HG03457 (cell line): ENCODE data around the gene SERPINA6.
"Not testable (repeated sequence)": the region's sequence is repeated elsewhere in the genome, so short reads cannot be mapped to it uniquely, and the experiment has no call there.

Source experiments
- ATAC-seq: cut with Tn5 transposase; IDR thresholded peaks from one replicate; pipeline ENCODE4 v1.9.1; 2021; ENCODE audit warnings: moderate number of reproducible peaks; ENCODE audit not compliant: unreplicated experiment

The SERPINA6 gene, protein sequence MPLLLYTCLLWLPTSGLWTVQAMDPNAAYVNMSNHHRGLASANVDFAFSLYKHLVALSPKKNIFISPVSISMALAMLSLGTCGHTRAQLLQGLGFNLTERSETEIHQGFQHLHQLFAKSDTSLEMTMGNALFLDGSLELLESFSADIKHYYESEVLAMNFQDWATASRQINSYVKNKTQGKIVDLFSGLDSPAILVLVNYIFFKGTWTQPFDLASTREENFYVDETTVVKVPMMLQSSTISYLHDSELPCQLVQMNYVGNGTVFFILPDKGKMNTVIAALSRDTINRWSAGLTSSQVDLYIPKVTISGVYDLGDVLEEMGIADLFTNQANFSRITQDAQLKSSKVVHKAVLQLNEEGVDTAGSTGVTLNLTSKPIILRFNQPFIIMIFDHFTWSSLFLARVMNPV

GRCh38 chr14:94322648-94323570 lies at the start of gene SERPINA6:
Gene SERPINA6, minus strand, starts transcription at chr14:94323336. Its CDS starts 8,688 bp downstream, at chr14:94314648.
- ATAC-seq: no peak

DNA sequence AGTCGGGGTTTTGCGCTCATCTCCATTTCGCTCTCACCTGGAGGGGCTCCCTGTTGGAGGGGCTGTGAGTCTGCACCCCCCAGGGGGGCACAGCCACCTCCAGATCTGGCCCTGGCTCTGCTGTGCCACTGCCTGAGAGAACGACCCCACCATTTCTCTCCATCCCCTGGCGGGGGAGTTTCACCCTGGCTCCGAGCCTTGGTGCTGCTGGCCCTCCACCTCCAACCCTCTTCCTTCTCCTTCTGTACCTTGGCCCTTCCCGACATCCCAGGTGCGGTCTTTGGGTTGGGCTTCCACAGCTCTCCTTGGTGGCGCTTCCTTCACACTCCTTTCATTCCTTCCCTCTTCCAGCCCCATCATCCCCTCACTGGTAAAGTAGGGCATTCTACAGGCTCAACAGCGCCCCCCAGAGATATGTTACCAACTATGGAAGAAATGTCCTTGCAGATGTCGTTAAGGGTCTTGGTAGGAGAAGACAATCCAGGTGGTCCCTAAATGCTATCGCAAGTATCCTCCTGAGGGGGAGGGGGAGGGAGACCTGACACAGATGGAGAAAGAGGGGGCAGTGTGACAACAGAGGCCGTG lies 49.0 kb upstream of the SERPINA6 start:
- no peak for ATAC-seq

DNA sequence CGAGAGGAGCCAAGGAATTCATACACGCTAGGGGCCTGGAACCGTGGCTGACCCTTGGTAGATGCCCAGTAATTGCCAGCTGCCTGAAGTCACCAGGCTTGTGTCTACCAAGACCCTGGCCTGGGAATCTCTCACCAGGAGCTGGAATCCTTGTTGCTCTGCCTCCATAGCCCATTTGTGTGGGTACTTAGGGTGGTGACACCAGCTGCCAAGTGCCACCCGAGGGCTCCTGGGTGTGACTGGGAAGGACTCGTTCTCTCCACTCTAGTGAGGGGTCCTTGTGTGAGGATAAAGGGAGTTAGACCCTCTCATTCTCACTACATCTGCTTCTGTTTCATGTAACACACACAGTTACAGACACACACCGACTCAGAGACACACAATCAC lies 47.4 kb upstream of the SERPINA6 start:
- no peak for ATAC-seq

DNA sequence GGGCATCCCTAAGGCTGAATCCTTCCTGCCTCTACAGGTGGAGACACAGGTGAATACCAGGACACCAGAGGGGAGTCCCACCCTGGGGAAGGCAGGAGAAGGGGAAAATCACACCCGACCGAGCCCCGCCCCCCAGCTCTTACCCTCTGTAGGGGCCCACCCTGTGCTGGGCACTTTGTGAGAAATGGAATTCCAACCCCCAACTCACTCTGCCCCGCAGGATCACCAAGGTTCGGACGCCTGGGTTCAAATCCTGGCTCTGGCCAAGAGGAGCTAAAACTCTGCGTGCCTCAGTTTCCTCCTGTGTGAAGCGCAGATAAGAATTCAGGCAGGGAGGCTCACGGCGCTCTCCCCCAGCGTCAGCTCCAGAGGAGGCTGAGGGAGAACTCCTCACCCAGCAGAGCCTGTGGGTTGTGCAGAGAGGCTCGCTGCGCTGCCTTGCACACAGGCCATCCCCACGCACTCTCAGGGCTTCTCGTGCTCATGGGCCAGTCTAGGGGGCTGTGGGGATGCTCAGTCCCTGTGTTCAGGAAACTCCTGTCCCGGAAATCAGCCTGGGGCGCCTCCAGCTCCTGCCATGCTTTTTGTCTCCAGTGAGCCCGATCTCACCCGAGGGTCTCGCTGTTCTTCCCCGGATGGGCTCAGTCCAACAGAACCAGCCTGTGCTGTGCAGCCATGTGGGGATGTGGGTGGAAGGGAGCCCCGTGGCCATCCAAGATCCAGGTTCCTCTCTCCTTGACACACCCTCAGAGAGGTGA lies 46.8 kb upstream of the SERPINA6 start:
- not testable (repeated sequence) for ATAC-seq

GRCh38 chr14:94368956-94369355 lies 45.8 kb upstream of the SERPINA6 start:
- ATAC-seq: no peak

DNA sequence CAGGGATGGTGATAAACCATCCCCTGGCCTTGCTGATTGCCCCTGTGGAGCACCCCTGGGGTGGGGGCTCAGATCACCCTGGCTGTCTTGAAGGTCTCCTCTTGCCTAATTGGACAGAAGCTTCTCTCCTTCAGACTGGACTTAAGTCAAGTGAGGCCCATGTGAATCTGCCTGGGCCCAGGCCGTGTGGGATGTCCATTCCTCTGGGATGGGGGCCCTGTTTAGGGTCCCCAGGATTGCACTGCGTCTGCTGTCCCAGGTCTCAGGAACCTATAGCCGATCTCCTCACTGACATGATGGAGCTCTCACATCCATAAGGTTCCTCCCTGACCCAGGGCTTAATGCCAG lies 45.1 kb upstream of the SERPINA6 start:
- ATAC-seq: no peak

DNA sequence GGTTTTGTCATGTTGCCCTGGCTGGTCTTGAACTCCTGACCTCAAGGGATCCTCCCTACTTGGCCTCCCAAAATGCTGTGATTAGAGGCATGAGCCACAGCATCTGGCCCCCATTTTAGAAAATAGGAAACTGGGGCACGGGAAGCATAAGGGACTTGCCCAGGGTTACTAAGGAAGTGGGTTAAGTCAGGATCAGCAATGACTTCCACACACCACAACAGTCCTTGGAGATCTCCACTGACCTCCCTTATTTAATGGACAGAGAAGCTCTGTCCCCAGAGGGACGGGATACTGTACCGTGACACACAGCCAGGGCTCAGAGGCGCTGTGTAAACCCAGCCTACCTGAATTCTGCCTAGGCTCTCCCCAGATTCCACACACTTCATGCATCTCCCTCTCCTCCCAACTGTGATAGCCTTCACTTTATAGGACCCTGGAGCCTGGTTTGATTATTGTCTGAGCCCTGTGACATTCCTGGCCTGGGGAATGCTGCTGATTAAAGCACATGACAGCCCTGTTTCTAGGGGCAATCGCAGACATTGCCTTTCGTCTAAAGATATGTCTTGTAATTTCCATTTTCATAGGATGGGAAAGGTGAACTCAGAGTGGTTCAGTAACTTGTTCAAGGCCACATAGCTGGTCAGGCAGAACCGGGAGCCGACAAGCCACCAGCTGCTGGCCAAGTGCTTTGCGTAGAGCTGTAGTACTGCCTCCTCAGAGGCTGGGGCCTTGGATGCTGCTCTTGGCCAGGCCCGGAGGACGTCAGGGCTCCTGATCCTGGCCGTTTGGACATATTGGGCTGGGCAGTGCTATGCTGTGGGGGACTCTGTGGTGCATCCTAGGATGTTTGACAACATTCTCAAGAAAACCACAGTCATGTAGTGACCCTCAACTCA lies 44.5 kb upstream of the SERPINA6 start:
- ATAC-seq: no peak

DNA sequence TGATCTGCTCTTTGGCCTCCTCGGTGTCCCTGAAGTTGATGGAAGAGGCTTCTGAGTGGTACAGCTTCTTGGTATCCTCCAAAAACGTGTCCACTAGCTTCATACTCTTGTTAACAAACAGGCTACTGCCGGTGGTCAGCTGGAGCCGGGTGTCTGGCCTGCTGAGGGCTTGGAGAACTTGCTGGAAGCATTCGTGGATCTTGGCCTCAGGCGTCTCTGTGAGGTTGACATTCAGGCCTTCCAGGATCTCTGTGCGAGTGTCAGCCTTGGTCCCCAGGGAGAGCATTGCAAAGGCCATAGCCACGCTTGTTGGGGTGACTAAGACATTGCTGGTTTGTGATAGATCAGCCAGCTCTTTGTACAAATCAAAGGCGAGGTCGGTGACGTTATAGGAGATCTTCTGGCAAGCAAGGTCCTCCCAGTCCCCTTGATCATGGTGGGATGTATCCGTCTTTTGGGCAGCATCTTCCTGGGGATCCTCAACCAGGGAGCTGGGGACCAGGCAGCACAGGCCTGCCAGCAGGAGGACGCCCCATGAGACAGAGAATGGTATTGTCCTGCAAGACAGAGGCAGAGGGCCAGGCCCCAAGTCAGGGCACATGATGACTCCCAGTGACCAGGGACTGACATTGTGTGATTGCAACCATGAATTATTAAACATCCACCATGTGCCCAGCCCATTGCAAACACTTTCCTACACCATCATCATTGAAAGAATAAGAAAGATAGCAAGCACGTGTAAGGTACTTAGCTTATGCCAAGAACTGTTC lies 43.2 kb upstream of the SERPINA6 start, which contains the start of gene SERPINA2:
TSS of gene SERPINA2 (minus strand) at position 553 of the 770 bp plus-strand sequence.
- no peak for ATAC-seq

DNA sequence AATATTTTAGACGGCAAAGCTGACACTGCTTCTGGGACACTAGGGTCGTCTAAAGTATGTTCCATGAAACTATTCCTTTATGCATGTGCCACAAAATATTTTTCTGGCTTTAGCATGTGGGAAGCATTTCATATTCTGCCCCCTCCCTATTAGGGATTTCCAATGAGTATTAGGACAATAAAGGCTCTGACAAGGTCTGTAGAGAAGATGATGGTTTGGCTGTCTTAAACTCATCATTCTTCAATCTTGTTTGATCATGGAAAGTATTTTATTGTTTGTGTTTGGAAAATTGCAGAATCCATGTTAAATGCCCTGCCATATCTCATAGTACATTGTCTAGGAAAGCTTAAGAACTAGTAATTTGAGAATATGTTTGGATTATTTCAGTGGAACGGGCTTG lies 42.5 kb upstream of the SERPINA6 start:
- no peak for ATAC-seq

DNA sequence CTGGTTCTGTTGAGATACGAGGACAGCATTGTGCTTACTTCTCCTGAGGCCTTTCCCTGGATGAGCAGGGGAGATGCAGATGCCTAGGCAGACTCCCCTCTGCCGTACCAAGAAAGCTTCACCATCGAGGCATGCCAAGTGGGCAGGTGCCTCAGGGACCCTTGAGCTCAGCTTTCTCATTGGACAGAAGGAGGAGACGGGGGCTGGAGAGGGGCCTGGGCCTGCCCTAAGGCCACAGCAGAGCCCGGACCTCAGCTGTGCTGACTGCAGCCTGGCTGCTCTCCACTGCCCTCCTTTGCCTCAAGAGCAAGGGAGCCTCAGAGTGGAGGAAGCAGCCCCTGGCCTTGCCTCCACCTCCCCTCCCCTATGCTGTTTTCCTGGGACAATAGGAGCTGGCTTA lies 41.8 kb upstream of the SERPINA6 start:
- ATAC-seq: no peak

DNA sequence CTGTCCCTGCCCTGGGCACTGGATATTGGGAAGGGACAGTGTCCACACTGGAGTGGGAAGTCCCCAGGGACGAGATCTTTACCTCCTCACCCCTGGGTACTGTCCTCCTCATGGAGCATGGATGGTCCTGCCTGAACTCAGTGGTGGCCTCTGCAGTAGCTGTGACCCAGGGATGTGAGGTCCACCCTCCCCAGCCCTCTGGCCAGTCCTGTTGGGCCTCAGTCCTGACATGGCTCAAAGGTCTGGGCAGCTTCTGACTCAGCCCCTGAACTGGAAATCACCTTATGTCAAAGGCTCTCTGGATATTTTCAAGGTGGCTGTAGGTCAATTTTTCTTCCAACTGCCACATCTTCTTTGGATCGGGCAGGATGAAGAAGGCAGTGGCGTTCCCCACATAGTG lies 40.9 kb upstream of the SERPINA6 start:
- ATAC-seq: no peak

GRCh38 chr14:94363151-94363624 lies 40.1 kb upstream of the SERPINA6 start:
- ATAC-seq: no peak

- ATAC-seq: no peak
Observed at GRCh38 chr14:94362614-94363133, 39.5 kb upstream of the SERPINA6 start.

DNA sequence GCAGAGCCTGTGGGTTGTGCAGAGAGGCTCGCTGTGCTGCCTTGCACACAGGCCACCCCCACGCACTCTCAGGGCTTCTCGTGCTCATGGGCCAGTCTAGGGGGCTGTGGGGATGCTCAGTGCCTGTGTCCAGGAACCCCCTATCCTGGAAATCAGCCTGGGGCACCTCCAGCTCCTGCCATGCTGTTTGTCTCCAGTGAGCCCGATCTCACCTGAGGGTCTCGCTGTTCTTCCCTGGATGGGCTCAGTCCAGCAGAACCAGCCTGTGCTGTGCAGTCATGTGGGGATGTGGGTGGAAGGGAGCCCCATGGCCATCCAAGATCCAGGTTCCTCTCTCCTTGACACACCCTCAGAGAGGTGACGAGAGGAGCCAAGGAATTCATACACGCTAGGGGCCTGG lies 38.5 kb upstream of the SERPINA6 start:
- ATAC-seq: no peak

DNA sequence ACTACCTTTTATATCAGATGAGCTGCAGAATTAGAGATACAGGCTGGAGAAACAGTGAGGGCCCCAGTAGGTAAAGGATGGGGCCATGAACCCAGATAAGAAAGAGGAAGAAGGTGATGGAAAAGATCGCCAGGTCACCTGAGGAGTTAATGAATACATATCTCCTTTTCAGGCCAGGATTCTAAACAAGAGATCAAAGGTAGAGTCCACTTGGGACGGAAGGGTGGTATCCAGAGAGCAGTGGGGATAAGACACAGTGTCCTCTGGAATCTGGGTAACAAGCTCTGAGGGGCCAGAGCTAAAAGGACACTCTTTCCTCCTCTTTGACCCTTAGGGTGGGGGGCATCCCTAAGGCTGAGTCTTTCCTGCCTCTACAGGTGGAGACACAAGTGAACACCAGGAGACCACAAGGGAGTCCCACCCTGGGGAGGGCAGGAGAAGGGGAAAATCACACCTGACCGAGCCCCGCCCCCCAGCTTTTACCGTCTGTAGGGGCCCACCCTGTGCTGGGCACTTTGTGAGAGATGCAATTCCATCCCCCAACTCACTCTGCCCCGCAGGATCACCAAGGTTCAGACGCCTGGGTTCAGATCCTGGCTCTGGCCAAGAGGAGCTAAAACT lies 37.9 kb upstream of the SERPINA6 start:
- no peak for ATAC-seq

DNA sequence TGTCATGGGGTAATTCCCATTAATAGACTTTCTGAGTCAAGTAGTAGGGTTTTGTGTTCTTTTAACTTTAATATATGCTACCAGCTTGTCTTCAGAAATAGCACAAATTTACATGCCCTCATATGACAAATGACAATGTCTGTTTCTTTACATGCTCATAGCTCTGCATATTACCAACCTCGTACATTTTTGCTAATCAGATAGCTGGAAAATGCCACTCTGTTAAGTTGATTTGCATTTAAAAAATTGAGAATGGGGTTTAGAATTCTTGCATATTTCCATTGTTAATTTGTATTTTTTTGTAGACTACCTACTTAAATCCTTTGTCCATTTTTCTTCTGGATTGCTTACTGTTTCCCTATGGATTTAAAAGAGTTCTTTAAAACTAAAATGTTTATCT lies 34.0 kb upstream of the SERPINA6 start:
- ATAC-seq: no peak

DNA sequence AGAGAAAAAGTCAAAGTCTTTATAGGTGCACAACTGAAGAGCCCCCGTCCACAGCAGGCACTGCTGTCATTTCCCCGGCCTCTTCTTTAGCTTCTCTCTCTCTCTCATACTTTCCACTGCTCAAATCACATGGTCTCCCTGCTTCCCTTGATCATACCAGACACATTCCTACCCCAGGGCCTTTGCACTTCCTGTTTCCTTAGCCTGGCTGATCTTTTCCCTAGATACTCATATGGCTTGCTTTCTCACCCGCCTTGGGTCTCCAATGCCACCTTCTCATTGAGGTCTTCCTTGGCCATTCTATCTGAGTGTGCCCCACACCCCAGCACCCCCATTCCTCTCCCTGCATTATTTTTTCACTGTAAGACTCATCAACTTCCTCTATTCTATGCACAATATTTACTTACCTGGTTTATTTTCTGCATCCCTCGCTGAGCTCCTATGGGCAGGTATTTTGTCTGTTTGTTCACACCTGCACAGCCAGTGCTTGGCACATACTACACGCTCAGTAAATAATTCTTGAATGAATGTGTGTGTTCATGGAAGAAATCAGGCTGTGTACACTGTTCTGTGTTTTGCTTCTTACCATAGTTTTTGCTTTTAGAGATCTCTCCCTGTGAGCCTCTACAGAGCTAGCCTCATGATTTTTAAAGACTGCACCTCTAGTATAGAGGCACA lies 33.4 kb upstream of the SERPINA6 start:
- no peak for ATAC-seq
